GM11168 (cell line): ENCODE data around the gene TMEM91.

Experiments used
- in situ Hi-C: fragments of 300-500 bp; cut with MboI; formaldehyde crosslinking; loops from one replicate; pipeline ENCODE4 v1.12.0; 2022; ENCODE audit warnings: low sequenced_read_pairs; ENCODE audit not compliant: unreplicated experiment

The TMEM91 gene

DNA sequence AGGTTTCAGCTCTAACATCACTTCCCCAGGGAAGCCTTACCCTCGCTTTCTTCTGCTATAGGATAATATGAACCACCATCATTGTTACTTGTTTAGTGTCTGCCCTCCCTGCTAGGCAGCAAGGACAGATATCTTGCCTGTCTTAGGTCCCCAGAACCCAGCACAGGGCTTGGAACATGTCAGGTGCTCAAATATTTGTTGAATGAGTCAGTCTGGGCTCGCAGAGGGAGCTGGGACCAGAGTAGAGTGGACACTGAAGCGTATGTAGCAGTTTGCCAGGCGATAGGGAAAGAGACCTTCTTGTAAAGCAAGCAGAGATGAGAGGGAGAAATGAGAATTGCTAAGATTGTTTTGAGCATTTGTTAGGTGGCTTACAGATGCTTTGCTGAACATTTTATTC lies 33.0 kb downstream of the TMEM91 start:
- in situ Hi-C loops: no loop called here

DNA sequence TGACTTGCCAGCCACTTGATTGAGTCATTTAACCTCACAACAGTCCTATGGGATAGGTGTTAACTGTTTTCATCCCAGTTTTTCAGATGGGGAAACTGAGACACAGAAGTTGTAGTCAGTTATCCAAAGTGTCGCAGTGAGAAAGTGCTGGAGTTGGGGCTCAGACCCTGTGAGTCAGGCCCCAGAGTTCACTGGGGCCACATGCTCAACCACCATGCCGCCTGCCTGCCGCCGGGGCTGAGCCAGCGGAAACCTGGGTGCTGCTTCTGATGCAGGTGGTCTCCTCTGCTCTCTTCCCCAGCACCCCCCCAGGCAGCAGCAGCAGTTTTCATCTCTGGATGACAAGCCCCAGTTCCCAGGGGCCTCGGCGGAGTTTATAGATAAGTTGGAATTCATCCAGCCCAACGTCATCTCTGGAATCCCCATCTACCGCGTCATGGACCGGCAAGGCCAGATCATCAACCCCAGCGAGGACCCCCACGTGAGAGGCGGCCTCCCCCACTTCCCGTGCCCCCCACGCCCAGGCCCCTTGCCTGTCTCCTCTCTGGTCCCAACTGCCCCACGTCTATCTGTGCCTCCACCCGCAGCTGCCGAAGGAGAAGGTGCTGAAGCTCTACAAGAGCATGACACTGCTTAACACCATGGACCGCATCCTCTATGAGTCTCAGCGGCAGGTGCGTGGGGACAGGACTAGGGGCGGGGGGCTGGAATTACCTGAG lies 34.2 kb downstream of the TMEM91 start:
- in situ Hi-C loops: no loop called here

DNA sequence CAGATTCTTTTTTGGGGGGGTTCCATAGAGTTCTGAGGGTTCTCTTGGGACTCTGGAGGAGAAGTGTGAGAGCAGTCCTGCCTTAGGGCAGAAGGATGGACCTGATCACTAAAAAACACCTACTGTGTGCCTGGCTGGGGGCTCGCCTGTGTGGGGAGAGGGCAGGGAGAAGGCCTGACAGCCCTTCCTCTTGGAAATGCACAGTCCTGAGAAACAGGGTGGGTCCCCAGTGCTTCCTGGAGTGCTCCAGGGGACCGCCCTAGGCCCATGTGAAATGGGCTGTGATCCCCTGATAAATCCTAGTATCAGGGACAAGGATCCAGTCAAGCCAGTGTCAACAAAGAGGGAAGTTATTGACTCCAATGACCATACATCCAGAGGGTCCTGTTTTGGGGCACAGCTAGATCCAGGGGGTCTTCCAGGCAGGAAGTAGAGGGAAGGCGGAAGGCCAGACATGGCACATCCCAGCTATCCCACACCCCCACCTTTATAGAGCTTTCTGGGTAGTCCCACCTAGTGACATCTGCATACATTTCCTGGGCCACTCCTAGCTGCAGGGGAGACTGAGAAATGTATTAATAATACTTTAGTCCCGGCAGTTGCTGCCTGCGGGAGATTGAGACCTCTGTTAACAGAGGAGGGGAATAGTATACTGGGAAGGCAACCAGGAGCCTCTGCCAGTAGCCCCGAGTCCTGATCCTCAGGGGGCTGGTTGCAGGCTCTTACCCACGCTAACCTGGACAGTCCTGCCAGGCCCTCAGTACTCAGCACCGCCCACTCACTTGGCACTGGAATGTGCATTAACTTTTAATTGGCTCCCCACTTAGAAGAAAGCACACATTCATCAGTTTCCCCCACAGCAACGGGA lies 35.0 kb downstream of the TMEM91 start:
- in situ Hi-C loops: no loop called here

DNA sequence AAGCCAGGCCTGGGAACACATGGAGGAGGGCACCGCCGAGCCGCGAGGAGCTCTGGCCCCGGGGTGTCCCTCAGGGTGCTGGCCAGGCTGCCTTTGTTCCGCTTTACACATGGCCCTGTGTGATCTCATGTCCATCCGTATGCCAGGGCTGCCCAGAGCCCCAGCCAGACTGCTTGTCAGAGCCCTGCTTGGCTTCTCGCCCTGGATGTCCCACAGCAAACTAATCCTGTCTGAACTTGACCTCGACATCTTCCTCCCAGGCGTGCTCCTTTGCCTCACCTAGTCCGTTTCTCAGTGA lies 35.6 kb downstream of the TMEM91 start:
- in situ Hi-C loops: no loop called here

DNA sequence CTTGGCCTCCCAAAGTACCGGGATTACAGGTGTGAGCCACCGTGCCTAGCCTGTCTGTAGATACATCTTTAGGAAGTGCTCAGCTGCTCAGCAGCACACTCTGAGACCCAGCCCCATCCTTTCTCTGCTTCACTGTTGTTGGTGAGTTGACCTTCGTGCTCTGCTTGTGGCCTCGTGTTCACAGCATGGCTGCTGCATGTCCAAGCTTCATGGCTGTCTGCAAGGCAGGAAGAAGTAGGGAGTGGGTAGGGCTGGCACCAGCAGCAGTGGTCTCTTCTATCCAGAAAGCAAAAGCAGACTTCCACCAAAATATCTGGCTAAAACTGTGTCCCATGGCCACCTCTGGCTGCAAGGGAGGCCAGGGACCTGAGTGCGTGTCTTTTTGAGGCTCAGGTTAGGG lies 36.6 kb downstream of the TMEM91 start:
- in situ Hi-C loops: no loop called here

DNA sequence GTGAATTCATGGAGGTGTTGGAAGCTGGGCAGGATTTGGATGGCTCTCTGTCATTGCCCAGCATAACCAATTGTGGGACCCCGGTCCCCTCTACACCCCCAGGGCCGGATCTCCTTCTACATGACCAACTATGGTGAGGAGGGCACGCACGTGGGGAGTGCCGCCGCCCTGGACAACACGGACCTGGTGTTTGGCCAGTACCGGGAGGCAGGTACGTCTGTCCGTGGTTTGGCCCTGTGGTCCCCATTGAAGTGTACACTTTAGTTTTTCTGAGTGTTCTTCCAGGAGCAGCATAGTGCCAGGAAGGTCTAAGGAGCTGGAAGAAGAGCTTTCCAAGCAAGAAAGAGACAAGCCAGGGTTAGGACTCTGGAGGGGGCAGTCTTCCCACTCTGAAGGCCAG lies 37.6 kb downstream of the TMEM91 start:
- in situ Hi-C loops: no loop called here

DNA sequence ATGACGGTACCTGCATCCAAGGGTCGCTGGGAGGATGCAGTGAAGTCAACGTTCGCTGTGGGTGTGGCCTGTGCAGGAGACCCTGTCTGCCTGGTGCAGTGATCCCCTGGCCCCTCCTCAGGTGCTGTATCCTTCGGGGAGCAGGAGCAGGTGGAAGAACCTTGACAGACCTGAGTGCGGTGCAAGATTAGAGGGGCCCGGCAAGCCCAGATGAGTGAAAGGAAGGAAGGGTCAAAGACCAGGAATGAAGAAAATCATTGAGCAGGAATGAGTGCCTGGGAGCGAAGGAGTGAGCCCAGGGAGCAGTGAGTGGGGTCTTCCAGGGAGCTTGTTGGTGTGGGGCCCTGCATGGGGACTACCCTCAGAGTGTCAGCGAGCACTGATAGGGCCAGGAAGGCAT lies 38.1 kb downstream of the TMEM91 start:
- in situ Hi-C loops: no loop called here

DNA sequence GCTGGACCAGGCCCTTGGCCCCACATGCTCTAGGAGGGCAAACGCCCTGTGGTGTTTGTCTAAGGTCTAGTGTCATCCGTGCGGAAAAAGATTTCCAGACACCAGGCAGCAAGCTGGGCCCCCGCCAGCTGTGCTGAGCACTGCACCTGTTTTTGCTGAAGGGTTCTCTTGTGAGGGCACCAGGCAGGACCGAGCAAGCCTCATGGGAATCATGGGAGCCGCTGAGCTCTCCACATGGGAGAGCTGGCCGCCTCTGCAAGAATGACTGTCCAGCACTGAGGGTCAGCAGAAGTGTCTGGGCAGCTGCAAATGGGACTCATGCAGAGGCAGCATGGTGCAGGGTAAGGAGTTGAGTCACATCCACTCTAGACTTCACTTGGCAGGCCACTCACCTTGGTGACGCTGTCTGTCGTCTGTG lies 38.8 kb downstream of the TMEM91 start:
- in situ Hi-C loops: no loop called here

DNA sequence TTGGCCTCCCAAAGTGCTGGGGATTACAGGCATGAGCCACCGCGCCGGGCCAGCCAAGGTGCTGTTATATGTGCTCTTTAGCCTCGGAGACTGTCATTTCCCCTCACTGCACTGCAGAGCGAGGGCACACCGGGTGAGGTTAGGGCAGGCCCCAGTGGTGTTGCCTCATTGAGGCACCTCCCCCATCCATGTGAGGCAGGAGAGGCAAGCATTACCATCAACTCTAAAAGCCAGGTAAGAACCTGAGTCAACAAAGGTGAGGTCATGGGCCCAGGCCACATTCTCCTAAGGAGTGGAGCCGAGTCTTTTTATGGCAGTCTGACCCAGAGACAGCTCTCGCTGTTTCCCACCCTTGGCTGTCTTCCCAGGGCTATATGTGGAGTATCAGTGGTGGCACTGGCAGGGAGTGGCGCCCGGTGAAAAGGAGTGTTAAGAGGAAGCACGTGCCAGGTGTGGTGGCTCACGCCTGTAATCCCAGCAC lies 39.9 kb downstream of the TMEM91 start:
- in situ Hi-C loops: no loop called here

DNA sequence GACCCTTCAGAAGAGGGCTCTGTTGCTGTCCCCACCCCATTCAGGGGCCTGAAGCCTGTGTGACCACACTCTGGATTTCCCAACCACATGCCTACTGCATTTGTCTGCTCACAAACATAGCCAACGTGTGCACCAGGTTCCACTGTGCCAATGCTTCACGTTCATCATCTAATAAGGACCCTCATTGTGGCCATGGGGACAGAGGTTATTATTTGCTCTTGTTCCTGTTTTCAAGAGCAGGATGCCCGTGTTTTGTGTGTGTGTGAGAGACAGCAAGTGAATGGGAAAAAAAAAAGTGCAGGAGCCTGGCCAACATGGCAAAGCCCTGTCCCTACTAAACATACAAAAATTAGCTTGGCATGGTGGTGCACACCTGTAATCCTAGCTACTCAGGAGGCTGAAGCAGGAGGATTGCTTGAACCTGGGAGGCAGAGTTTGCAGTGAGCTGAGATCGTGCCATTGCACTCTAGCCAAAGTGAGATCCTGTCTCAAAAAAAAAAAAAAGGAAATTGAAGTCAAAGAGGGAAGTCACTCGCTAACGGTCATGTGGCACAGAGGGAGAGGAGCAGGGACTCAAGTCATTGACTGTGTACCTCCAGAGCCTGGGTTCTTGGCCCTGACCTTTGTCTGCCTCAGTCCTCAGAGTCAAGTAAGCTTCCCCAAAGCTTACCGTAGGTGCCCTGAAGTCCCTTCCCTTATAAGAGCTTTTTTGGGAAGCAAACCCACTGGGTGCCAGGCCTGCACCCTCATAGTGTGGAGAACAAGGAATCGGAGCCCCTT lies 44.0 kb downstream of the TMEM91 start:
- in situ Hi-C loops: no loop called here

DNA sequence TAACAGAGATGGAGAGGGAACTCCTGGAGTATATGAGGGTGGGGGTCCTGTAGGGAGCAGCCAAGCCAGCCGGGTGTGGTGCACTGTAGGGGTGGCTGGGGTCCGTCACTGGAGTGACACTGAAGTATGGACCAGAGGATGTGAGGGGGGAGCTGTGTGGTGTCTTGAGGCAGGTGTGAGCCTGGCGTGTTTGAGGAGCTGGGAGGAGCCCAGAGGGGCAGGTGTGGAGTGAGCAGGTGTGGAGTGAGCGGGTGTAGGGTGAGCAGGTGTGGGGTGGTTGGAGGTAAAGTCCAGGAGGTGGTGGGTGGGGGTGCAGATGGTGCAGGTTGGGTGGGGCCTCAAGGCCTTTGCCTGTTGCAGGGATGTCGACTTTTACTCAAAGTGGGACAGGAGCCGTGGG lies 45.0 kb downstream of the TMEM91 start:
- in situ Hi-C loops: no loop called here

DNA sequence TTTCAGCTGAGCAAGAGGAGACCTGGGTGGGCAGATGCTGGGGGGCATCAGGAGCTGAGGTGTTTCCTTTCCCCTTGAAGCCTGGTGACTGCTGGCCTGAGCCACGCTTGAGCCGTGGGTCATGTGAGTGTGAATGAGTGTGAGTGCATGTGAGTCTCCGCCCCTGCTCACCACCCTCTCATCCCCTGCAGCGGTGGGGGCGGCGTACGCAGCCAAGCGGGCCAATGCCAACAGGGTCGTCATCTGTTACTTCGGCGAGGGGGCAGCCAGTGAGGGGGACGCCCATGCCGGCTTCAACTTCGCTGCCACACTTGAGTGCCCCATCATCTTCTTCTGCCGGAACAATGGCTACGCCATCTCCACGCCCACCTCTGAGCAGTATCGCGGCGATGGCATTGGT lies 45.6 kb downstream of the TMEM91 start:
- in situ Hi-C loops: no loop called here

DNA sequence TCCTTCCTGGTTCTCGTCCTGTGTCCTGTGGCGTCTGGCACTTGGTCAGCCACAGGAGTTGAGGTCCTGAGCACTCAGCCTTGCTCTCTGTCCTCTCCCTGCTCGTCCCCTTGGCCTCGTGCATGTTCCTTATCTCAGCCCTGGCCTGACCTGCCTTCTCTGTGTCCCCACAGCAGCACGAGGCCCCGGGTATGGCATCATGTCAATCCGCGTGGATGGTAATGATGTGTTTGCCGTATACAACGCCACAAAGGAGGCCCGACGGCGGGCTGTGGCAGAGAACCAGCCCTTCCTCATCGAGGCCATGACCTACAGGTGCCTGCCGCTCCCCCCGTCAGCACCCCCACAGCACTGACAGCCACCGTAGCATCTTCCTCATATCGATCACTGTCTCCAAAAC lies 46.1 kb downstream of the TMEM91 start:
- in situ Hi-C loops: no loop called here

DNA sequence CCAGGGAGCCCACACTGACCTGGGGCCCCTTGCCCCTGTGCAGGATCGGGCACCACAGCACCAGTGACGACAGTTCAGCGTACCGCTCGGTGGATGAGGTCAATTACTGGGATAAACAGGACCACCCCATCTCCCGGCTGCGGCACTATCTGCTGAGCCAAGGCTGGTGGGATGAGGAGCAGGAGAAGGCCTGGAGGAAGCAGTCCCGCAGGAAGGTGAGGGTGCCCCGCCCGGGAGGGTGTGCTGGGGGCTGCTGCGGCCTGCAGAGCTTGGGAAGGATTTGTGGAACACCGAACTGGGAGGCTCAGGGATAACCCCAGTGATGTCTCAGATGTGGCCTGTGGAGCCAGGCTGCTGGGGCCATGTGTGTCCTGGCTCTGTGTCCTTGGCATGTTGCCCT lies 46.6 kb downstream of the TMEM91 start:
- in situ Hi-C loops: no loop called here

DNA sequence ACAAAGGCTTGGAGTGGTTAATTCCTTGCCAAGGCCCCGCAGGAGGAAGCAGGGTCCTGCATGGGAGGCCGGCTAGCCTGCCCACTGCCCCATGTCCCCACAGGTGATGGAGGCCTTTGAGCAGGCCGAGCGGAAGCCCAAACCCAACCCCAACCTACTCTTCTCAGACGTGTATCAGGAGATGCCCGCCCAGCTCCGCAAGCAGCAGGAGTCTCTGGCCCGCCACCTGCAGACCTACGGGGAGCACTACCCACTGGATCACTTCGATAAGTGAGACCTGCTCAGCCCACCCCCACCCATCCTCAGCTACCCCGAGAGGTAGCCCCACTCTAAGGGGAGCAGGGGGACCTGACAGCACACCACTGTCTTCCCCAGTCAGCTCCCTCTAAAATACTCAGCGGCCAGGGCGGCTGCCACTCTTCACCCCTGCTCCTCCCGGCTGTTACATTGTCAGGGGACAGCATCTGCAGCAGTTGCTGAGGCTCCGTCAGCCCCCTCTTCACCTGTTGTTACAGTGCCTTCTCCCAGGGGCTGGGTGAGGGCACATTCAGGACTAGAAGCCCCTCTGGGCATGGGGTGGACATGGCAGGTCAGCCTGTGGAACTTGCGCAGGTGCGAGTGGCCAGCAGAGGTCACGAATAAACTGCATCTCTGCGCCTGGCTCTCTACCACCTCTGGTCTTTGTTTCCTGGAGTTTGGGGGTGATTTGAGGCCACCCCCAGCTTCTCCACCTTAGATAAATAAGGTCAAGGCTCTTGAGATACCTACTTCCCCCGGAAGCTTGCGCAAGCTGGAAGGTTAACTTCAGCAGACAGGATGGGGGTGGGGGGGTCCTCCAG lies 48.2 kb downstream of the TMEM91 start:
- in situ Hi-C loops: no loop called here

DNA sequence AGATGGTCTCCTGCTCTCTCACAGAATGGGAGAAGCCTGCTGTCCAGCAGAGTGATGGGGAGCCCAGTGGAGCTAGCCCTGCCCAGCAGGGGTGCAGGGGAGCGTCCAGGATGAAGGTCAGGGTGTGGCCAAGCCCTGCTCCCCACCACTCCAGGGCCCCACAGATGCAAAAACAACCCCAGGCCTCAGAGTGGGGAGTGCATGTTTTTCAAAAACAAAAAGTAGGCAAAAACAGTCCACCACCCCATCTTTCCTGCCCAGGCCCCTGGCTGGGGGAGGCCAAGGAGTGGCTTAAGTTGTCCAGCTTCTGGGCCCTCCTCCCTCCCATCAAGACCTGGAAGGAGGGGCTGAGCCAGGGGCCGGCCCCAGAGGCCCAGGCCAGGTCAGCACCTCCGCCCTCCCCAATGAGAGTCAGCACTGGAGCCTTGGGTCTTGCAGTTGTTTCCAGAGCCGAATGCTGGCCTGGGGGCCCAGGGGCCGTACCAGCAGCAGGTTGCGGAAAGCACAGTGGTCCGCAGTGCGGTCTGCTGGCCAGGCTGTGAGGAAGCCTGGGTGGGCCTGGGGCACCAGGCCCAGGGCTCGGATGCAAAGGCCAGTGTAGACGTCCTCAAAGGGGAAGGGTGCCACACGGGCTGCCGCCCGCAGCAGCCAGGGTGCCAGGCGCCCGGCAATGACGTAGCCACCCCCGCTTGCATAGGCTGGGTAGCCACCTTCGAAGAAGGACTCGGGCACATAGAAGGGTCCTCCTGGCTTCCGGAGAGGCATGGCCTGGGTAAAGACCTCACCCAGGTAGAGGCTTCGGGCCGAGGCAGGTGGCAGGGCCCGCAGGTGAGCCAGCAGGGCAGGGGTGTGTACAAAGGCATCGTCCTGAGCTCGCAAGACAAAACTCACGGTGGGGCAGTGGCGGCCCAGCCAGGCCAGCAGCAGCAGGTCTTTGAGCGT lies 49.1 kb downstream of the TMEM91 start:
- in situ Hi-C loops: no loop called here

DNA sequence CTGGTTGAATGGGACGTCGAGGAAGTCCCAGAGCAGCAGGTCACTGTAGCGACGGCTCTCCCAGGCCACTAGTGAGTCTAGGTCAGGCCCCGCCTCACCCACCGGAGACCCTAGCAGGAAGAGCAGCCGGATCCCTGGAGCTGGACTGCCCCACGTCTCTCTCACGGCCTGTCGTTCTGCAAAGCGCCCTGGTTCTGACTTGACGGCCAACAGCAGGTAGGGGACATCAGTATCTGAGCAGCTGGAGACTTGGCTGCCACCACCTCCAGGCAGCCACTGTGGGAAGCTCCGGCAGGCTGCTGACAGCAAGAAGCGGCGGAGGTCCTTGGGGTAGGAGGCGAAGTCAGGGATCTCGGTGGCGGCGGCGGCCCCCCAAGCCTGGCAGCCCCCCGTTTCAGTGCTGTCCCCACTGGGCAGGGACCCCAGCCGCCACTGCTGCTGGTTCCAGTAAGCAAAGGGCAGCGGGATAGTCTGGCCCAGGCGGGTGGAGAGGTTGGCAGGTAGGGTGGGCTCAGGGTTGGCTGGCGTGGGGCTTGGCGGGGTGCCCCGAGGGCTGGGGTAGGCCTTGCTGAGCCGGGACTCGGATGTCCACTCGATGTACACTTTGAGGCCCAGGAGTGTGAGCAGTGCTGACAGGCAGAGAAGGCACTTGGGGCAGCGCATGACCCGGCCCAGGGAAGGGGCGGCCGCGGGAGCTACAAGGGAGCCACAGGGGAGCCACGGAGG lies 49.9 kb downstream of the TMEM91 start:
- in situ Hi-C loops: no loop called here

DNA sequence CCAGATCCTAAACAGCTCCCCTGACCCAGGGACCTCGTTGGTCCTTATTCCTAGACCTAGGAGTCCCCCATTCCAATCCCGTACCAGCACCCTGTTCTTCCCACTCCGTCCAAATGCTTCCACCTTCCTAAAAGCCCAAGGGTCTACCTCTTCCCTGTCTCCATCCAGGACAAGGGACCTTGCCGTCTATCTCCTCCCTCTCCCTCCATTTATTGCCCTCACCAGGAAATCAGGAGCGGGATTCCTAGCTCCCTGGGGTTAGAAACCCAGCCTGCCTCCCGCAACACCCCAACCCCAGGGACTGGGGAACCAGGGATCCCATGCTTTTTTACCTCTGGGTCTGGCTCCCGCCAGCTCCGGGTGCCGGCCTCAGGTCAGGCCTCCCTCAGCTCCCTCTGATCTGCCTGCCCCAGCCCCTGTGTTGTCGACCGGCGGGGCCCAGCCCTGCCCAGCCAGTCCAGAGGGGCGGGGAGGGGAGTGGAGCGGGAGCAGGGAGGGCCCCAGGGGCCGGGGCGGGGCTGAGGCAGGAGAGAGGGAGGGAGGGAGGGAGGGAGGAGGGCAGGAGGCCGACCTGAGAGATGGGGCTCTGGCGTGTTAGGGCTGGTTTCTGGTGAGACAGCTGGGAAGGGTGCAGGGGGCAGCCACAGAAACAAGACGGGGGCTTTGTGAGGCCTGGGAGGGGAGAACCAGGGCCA lies 50.8 kb downstream of the TMEM91 start, which contains the start of gene B3GNT8:
B3GNT8 (minus strand) TSS at position 423 of the 695 bp plus-strand sequence. CDS start 596 bp downstream, outside the sequence.
- in situ Hi-C loops: no loop called here
